Dendritic cell treated with granulocyte-macrophage colony-stimulating factor and Interleukin-4, amounts not matched to agents 40 ng/mL and 50 ng/mL, for 4 days (primary cell): ENCODE results near the gene MTG1.

Experiments
- H3K27ac Mint-ChIP-seq: one replicate; pipeline ENCODE4 v1.8.0; 2022; ENCODE audit warnings: mild to moderate bottlenecking, mixed read lengths
- H3K27me3 Mint-ChIP-seq: one replicate; pipeline ENCODE4 v1.8.0; 2022; ENCODE audit warnings: mild to moderate bottlenecking, mixed read lengths
- H3K36me3 Mint-ChIP-seq: one replicate; pipeline ENCODE4 v1.8.0; 2022; ENCODE audit warnings: low read depth, mixed read lengths
- H3K4me1 Mint-ChIP-seq: one replicate; pipeline ENCODE4 v1.8.0; 2022; ENCODE audit warnings: low read depth, mixed read lengths
- H3K4me3 Mint-ChIP-seq: one replicate; pipeline ENCODE4 v1.8.0; 2022; ENCODE audit warnings: mild to moderate bottlenecking, moderate library complexity, mixed read lengths
- H3K9me3 Mint-ChIP-seq: one replicate; pipeline ENCODE4 v1.8.0; 2022; ENCODE audit warnings: mixed read lengths
- intact Hi-C: fragments of 100-400 bp; cut with micrococcal nuclease; formaldehyde crosslinking; loops from one replicate; pipeline ENCODE4 v1.15.0; 2022

MTG1 gene, protein sequence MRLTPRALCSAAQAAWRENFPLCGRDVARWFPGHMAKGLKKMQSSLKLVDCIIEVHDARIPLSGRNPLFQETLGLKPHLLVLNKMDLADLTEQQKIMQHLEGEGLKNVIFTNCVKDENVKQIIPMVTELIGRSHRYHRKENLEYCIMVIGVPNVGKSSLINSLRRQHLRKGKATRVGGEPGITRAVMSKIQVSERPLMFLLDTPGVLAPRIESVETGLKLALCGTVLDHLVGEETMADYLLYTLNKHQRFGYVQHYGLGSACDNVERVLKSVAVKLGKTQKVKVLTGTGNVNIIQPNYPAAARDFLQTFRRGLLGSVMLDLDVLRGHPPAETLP

DNA sequence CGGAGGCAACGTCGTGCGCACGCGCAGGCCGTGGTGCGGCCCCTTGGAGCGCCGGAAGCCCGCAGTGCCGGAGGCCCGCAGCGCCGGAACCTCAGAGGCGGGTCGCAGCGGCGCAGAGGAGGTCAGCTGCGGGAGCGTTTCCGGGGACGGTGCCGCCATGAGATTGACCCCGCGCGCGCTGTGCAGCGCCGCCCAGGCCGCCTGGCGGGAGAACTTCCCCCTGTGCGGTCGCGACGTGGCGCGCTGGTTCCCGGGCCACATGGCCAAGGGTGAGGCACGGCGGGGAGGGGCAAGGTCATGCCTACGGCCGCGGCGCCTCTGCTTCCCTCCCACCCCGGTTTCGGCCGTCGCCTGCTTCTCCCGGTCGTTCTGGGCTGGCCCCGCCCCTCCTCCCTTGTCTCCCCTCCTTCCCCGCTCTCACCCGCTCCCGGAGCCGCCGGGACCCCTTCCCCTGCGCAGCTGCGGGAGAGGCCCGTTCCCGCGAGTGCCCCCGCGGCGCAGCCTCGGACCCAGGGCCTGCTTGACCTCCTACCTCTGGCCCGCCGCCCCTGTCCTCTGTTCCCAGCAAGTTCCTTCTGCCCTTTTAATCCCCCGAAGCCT lies at the start of gene MTG1:
MTG1 (plus strand) TSS at position 94 of the 600 bp plus-strand sequence; CDS start at position 158, 64 bp downstream.
- H3K9me3 Mint-ChIP-seq, result no peaks in the 10 kb centered on the region

GRCh38 chr10:133344236-133344635 lies 49.7 kb upstream of the MTG1 start:
- Mint-ChIP-seq H3K27ac (no peak overlapping the region), H3K36me3 (no peaks in the 10 kb centered on the region), H3K27me3 (peaks cover 56% of the 10 kb centered on the region), H3K9me3 (no peaks in the 10 kb centered on the region), H3K4me3 (no peak overlapping the region), H3K4me1 (peaks cover 4% of the 10 kb centered on the region)
- intact Hi-C loops, result no loop called here

More for the DNA sequence above, at the start of gene MTG1:
- Mint-ChIP-seq H3K27ac (peak within 1 kb of the TSS; percentile 93), H3K4me3 (peak within 1 kb of the TSS; percentile 88), H3K27me3 (no peaks in the 10 kb centered on the region), H3K36me3 (peaks cover 54% of the 10 kb centered on the region), H3K4me1 (peaks cover 59% of the 10 kb centered on the region)
- intact Hi-C loops, result loop anchor here (1.0 to 5.0 kb wide), 2 partner anchors 21 to 37 kb away; partner anchors contain the start of genes ECHS1 and FUOM

GRCh38 chr10:133346413-133346812 lies 47.5 kb upstream of the MTG1 start:
- Mint-ChIP-seq H3K9me3 (no peaks in the 10 kb centered on the region), H3K27ac (no peak overlapping the region), H3K4me3 (no peak overlapping the region), H3K36me3 (no peaks in the 10 kb centered on the region), H3K27me3 (peaks cover 60% of the 10 kb centered on the region), H3K4me1 (peaks cover 6% of the 10 kb centered on the region)
- intact Hi-C loops, result no loop called here

- Mint-ChIP-seq H3K9me3 (no peaks in the 10 kb centered on the region), H3K27me3 (peaks cover 54% of the 10 kb centered on the region), H3K4me3 (no peak overlapping the region), H3K27ac (no peak overlapping the region), H3K36me3 (no peaks in the 10 kb centered on the region), H3K4me1 (peaks cover 6% of the 10 kb centered on the region)
- intact Hi-C loops, result no loop called here
Observed at GRCh38 chr10:133347710-133348517, 46.0 kb upstream of the MTG1 start.

DNA sequence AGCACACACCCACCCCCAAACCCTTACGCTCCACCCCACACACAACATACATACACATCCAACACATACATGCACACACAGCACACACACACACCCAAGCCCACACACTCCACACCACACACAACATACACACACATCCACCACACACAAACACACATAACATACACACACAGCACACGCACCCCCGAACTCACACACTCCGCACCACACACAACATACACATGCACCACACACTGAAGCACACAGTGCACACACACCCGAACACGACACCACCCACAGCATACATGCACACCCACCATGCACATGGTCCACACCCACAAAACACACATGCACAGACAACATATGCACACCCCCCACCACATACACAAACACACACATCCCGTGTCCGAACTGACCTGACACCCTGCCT lies 44.8 kb upstream of the MTG1 start:
- Mint-ChIP-seq H3K4me3 (no peak overlapping the region), H3K4me1 (peaks cover 6% of the 10 kb centered on the region), H3K27ac (no peak overlapping the region), H3K27me3 (peaks cover 45% of the 10 kb centered on the region), H3K9me3 (no peaks in the 10 kb centered on the region), H3K36me3 (peaks cover 4% of the 10 kb centered on the region)
- intact Hi-C loops, result no loop called here

GRCh38 chr10:133349577-133350011 lies 44.4 kb upstream of the MTG1 start:
- Mint-ChIP-seq H3K27me3 (peaks cover 41% of the 10 kb centered on the region), H3K9me3 (no peaks in the 10 kb centered on the region)

GRCh38 chr10:133350283-133350949 lies 43.5 kb upstream of the MTG1 start:
- no peak overlapping the region for H3K4me3 Mint-ChIP-seq
- intact Hi-C loops, result no loop called here
- peaks cover 6% of the 10 kb centered on the region for H3K4me1 Mint-ChIP-seq
- H3K36me3 Mint-ChIP-seq, result peaks cover 16% of the 10 kb centered on the region
- no peaks in the 10 kb centered on the region for H3K9me3 Mint-ChIP-seq
- H3K27me3 Mint-ChIP-seq, result peaks cover 33% of the 10 kb centered on the region
- H3K27ac Mint-ChIP-seq, result no peak overlapping the region

More at GRCh38 chr10:133349577-133350011, 44.4 kb upstream of the MTG1 start:
- H3K4me3 Mint-ChIP-seq, result no peak overlapping the region
- H3K36me3 Mint-ChIP-seq, result peaks cover 8% of the 10 kb centered on the region
- peaks cover 6% of the 10 kb centered on the region for H3K4me1 Mint-ChIP-seq
- intact Hi-C loops, result no loop called here
- H3K27ac Mint-ChIP-seq, result no peak overlapping the region

DNA sequence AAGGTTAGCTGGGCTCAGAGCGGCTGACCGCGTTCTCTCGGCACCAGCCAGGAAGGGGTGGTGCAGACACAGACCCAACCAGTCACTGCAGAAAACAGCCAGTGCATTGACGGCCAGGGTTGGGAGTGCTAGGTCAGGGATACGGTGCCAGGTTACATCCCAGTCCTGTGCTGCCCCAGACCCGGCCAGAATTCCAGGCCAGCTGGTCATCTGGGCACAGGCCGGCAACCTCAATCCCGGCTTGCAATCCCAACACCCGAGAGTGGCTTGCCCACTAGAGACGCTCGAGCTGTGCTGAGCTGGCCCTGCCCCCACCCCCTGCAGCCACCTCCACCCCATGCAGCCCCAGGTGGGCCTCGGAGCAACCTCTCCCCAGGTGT lies 43.0 kb upstream of the MTG1 start:
- Mint-ChIP-seq H3K4me1 (peaks cover 8% of the 10 kb centered on the region), H3K27me3 (peaks cover 29% of the 10 kb centered on the region), H3K9me3 (no peaks in the 10 kb centered on the region), H3K27ac (no peak overlapping the region), H3K4me3 (no peak overlapping the region), H3K36me3 (peaks cover 22% of the 10 kb centered on the region)
- intact Hi-C loops, result no loop called here

DNA sequence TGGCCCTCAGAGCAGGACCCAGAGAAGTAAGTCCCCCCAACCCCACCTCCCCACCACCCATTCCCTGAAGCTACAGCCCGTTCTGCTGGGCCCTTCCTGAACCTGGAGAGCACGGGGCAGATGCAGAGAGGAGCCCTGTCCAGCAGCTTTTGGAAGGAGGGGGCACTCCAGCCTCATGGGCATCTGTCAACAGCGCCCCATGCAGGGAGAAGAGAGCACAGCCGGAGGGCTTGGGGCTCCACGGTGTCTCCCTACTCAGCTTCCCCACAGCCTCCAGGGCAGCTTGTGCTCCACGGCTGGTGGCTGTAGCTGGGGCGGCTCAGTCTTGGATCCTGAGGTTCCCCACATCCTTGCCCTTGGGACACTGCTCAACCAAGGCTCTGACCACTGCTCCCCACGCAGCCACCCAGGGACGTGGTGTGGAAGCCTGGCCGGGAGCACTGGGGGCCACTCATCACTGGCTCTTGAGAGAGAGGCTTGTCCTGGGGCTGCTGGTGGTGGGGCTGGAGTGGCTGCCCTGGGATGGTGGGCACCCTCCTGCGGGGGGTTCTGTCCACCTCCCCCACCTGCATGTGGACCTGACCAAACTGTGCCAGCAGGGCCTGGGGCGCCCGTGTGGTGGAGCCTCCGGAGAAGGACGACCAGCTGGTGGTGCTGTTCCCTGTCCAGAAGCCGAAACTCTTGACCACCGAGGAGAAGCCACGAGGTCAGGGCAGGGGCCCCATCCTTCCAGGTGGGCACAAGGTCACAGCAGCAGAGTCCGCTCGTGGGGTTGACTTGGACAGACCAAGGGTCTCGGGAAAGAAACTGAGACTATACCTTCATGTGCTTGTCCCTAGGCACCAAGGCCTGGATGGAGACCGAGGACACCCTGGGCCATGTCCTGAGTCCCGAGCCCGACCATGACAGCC lies 42.3 kb upstream of the MTG1 start:
- intact Hi-C loops, result no loop called here
- no peak overlapping the region for H3K27ac Mint-ChIP-seq
- no peaks in the 10 kb centered on the region for H3K9me3 Mint-ChIP-seq
- peaks cover 12% of the 10 kb centered on the region for H3K4me1 Mint-ChIP-seq
- no peak overlapping the region for H3K4me3 Mint-ChIP-seq
- H3K36me3 Mint-ChIP-seq, result peaks cover 29% of the 10 kb centered on the region
- H3K27me3 Mint-ChIP-seq, result peaks cover 23% of the 10 kb centered on the region

- peaks cover 12% of the 10 kb centered on the region for H3K4me1 Mint-ChIP-seq
- H3K4me3 Mint-ChIP-seq, result no peak overlapping the region
- intact Hi-C loops, result no loop called here
- H3K9me3 Mint-ChIP-seq, result no peaks in the 10 kb centered on the region
- peaks cover 29% of the 10 kb centered on the region for H3K36me3 Mint-ChIP-seq
- H3K27ac Mint-ChIP-seq, result no peak overlapping the region
- peaks cover 13% of the 10 kb centered on the region for H3K27me3 Mint-ChIP-seq
Observed at GRCh38 chr10:133353202-133353959, 40.6 kb upstream of the MTG1 start.

- H3K4me3 Mint-ChIP-seq, result no peak overlapping the region
- H3K9me3 Mint-ChIP-seq, result no peaks in the 10 kb centered on the region
- peaks cover 11% of the 10 kb centered on the region for H3K27me3 Mint-ChIP-seq
- H3K36me3 Mint-ChIP-seq, result peaks cover 29% of the 10 kb centered on the region
- H3K27ac Mint-ChIP-seq, result no peak overlapping the region
- H3K4me1 Mint-ChIP-seq, result peaks cover 10% of the 10 kb centered on the region
- intact Hi-C loops, result no loop called here
Observed at GRCh38 chr10:133353988-133354605, 39.9 kb upstream of the MTG1 start.

GRCh38 chr10:133354672-133355240 lies 39.2 kb upstream of the MTG1 start:
- intact Hi-C loops, result loop anchor here (5.0 kb wide), 1 partner anchor 38 kb away; the partner anchor contains the start of gene MTG1
- H3K4me3 Mint-ChIP-seq, result no peak overlapping the region
- H3K27me3 Mint-ChIP-seq, result peaks cover 6% of the 10 kb centered on the region
- H3K36me3 Mint-ChIP-seq, result peaks cover 29% of the 10 kb centered on the region
- H3K9me3 Mint-ChIP-seq, result no peaks in the 10 kb centered on the region
- no peak overlapping the region for H3K27ac Mint-ChIP-seq
- H3K4me1 Mint-ChIP-seq, result peaks cover 6% of the 10 kb centered on the region
